Measurements from ENCODE around the gene ITCH.
"Not testable (repeated sequence)": the region's sequence is repeated elsewhere in the genome, so short reads cannot be mapped to it uniquely, and the experiment has no call there.

The ITCH gene

DNA sequence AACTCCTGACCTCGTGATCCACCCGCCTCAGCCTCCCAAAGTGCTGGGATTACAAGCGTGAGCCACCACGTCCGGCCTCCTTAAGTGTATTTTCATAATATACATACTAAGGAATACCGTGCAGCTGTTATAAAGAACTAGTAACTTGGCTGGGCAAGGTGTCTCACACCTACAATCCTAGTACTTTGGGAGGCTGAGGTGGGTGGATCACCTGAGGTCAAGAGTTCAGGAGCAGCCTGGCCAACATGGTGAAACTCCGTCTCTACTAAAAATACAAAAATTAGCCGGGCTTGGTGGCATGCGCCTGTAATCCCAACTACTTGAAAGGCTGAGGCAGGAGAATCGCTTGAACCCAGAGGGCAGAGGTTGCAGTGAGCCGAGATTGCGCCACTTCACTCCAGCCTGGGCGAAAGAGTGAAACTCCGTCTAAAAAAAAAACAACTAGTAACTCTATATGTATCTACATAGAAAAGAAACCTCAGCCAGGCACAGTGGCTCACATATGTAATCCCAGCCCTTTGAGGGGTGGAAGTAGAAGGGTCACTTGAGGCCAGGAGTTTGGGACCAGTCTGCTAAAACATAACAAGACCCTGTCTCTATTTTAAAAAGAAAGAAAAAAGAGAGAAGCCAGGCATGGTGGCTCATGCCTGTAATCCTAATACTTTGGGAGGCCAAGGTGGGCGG is 32.1 kb upstream of the ITCH start:
- H3K4me1 ChIP-seq (ENCODE audit: control insufficient read depth, insufficient read depth, low read length, poor library complexity, severe bottlenecking); H3K27me3 ChIP-seq (replicated peaks; ENCODE audit: control insufficient read depth, insufficient read depth, low read length, poor library complexity, severe bottlenecking); H3K4me3 ChIP-seq (ENCODE audit: insufficient read depth, low read depth, low read length, poor library complexity, severe bottlenecking); H3K9me3 ChIP-seq (ENCODE audit: control insufficient read depth, low read length); H3K27ac ChIP-seq (ENCODE audit: insufficient read depth, low read length, poor library complexity, severe bottlenecking); H3K36me3 ChIP-seq (ENCODE audit: control insufficient read depth, insufficient read depth, low read length); DNase-seq: not testable (repeated sequence)

DNA sequence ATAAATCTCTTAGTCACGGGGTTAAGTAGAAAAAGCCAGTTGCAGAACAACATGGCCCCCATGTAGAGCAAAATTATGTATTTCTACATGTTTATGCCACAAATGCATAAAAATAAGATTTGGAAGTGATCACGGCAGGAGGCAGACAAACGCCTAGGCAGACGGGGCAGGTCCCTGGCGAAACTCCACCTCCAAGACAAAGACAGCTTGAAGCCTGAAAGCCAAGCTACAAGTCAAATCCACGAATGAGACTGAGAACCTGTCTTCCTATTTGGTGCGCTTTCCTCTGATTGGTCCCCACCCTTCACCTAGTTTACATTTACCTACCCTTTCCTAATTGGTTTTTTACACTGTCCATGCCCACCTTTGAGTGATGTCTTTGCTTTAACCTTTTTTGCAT is 31.2 kb upstream of the ITCH start:
- H3K4me1 ChIP-seq (ENCODE audit: control insufficient read depth, insufficient read depth, low read length, poor library complexity, severe bottlenecking), result no peaks in the 10 kb centered on the region
- DNase-seq, result no peak
- no peak overlapping the region for H3K27ac ChIP-seq (ENCODE audit: insufficient read depth, low read length, poor library complexity, severe bottlenecking)
- H3K9me3 ChIP-seq (ENCODE audit: control insufficient read depth, low read length), result no peaks in the 10 kb centered on the region
- no peaks in the 10 kb centered on the region for H3K36me3 ChIP-seq (ENCODE audit: control insufficient read depth, insufficient read depth, low read length)
- no peak overlapping the region for H3K4me3 ChIP-seq (ENCODE audit: insufficient read depth, low read depth, low read length, poor library complexity, severe bottlenecking)
- no peaks in the 10 kb centered on the region for H3K27me3 ChIP-seq (replicated peaks; ENCODE audit: control insufficient read depth, insufficient read depth, low read length, poor library complexity, severe bottlenecking)

DNA sequence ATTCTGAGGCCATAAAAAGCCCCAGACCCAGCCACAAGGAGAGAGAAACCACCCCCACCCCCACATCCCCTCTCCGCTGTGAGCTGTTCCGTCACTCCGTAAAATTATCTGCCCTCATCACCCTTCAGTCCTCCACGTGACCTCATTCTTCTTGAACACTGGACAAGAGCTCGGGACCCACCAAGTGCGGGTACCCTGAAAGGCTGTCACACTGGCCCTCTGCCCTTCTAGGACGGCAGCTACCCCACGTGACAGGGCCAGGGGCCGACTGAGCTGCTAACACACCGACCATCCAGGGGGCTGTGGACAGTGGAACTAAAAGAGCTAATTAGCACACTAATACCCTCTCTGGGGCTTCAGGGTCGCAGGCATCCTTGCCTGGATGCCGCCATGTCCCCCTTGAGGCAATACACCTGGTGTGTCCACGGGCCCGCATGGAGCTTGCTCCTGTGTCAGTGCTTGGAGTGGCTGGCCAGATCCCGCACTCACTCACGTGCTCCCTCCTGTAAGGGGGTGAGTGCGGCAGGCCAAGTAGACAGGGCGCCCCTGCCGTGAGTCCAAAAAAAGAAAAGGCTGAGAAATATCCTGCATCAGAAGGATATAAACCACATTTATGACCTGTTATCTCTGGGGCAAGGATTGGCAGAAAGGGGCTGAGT is 30.7 kb upstream of the ITCH start:
- Histone ChIP-seq H3K9me3 (ENCODE audit: control insufficient read depth, low read length) (no peaks in the 10 kb centered on the region), H3K27me3 (replicated peaks; ENCODE audit: control insufficient read depth, insufficient read depth, low read length, poor library complexity, severe bottlenecking) (no peaks in the 10 kb centered on the region), H3K4me3 (ENCODE audit: insufficient read depth, low read depth, low read length, poor library complexity, severe bottlenecking) (no peak overlapping the region), H3K27ac (ENCODE audit: insufficient read depth, low read length, poor library complexity, severe bottlenecking) (no peak overlapping the region), H3K36me3 (ENCODE audit: control insufficient read depth, insufficient read depth, low read length) (no peaks in the 10 kb centered on the region), H3K4me1 (ENCODE audit: control insufficient read depth, insufficient read depth, low read length, poor library complexity, severe bottlenecking) (no peaks in the 10 kb centered on the region)
- no peak for DNase-seq

DNA sequence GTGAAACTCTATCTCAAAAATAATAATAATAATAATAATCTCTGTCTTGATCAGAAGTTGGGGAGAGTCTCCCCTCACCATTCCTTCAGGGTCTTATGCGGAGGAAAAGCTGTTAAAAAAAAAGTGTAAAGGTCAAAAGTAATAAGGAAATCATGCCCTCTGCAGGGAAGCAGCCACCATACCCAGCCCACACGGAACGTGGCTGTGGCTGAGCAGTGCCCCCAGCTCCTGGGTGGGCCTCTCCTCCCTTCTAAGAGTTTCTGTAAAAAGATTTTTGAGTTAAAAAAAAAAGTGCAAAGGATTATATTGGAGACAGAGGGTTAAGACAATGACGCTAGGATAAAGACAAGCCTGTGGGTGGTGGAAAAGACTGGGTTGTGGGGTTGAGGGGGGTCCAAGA is 29.3 kb upstream of the ITCH start:
- Histone ChIP-seq H3K27ac (ENCODE audit: insufficient read depth, low read length, poor library complexity, severe bottlenecking) (no peak overlapping the region), H3K4me1 (ENCODE audit: control insufficient read depth, insufficient read depth, low read length, poor library complexity, severe bottlenecking) (no peaks in the 10 kb centered on the region), H3K9me3 (ENCODE audit: control insufficient read depth, low read length) (no peaks in the 10 kb centered on the region), H3K4me3 (ENCODE audit: insufficient read depth, low read depth, low read length, poor library complexity, severe bottlenecking) (no peak overlapping the region), H3K36me3 (ENCODE audit: control insufficient read depth, insufficient read depth, low read length) (no peaks in the 10 kb centered on the region), H3K27me3 (replicated peaks; ENCODE audit: control insufficient read depth, insufficient read depth, low read length, poor library complexity, severe bottlenecking) (no peaks in the 10 kb centered on the region)
- no peak for DNase-seq

DNA sequence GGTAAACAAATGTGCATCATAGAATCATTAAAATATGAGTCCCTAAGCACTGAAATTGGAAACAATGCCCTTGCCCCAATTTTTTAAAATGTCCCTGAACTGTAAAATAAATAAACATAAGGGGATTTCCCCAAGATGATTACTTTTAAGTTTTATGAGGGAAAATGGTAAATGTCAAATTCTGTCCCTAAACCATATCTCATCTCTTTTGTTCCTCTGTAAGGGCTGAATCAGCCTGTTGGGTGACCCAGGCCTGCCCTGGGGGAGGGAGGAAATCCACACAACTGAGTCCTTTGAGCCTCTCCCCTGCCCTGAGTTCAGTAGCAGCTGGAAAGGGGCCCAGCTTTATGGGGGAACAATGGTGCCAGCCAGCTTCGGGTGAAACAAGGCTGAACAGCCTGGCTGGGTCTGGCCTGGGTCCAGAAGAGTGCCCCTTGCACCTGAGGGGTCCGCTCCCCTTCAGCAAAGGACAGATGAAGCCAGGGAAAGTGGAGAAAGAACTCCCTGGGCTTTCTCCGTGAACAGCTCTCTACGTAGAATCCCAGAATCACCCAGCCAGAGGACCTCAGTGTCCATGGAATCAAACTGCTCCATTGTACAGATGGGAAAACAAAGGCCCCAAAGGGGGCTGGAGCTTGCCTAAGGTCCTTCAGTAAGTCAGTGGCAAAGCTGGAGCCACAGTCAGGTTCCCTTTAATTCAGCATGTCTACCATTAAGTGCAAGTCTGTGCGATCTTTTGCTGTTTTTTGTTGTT is 28.2 kb upstream of the ITCH start:
- Histone ChIP-seq H3K36me3 (ENCODE audit: control insufficient read depth, insufficient read depth, low read length) (no peaks in the 10 kb centered on the region), H3K4me1 (ENCODE audit: control insufficient read depth, insufficient read depth, low read length, poor library complexity, severe bottlenecking) (no peaks in the 10 kb centered on the region), H3K9me3 (ENCODE audit: control insufficient read depth, low read length) (no peaks in the 10 kb centered on the region)

DNA sequence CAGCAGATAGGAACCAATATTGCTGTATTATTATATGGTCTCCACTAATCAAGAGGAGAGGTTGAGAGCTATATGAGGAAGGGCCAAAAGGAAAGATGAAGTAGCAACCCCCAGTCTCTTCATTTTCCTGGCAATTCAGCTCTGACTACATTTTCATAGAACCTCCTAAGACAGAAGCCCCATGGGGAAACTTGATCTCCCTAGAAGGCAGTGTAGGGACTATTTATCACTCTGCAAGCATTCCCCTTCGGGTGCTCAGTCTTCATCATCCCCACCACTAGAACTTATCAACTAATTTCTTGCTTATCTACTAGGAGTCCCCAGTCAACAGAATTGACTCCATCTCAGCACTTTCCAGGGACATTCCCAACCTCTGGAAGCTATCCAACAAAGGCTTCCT is 25.5 kb upstream of the ITCH start:
- Histone ChIP-seq H3K4me1 (ENCODE audit: control insufficient read depth, insufficient read depth, low read length, poor library complexity, severe bottlenecking) (no peaks in the 10 kb centered on the region), H3K4me3 (ENCODE audit: insufficient read depth, low read depth, low read length, poor library complexity, severe bottlenecking) (no peak overlapping the region), H3K9me3 (ENCODE audit: control insufficient read depth, low read length) (no peaks in the 10 kb centered on the region), H3K36me3 (ENCODE audit: control insufficient read depth, insufficient read depth, low read length) (no peaks in the 10 kb centered on the region), H3K27me3 (replicated peaks; ENCODE audit: control insufficient read depth, insufficient read depth, low read length, poor library complexity, severe bottlenecking) (no peaks in the 10 kb centered on the region), H3K27ac (ENCODE audit: insufficient read depth, low read length, poor library complexity, severe bottlenecking) (no peak overlapping the region)
- DNase-seq, result no peak

More for the DNA sequence above, 28.2 kb upstream of the ITCH start:
- DNase-seq, result no peak
- Histone ChIP-seq H3K4me3 (ENCODE audit: insufficient read depth, low read depth, low read length, poor library complexity, severe bottlenecking) (no peak overlapping the region), H3K27me3 (replicated peaks; ENCODE audit: control insufficient read depth, insufficient read depth, low read length, poor library complexity, severe bottlenecking) (no peaks in the 10 kb centered on the region), H3K27ac (ENCODE audit: insufficient read depth, low read length, poor library complexity, severe bottlenecking) (no peak overlapping the region)

DNA sequence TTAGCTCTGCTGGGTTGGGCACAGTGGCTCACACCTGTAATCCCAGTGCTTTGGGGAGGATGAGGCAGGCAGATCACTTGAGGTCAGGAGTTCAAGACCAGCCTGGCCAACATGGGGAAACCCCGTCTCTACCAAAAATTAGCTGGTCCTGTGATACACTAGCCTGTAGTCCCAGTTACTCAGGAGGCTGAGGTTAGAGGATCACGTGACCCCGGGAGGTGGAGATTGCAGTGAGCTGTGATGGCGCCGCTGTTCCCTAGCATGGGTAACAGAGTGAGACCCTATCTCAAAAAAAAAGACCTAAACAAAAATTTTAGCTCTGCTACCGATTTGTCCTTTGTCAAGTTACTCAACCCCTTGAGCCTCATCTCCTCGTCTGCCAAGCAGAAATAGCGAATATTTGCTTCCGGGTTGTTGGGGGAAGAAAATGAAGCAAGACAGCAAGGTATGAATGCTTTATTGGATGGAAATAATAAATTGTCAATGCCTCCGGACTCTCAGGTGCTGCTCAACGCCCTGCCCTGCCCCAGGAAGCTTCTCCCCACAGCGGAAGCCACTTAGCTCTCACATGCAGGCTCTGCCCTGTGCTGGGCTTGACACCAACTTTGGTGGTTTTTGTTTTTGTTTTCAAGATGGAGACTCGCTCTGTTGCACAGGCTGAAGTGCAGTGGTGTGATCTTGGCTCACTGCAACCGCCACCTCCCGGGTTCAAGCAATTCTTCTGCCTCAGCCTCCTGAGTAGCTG is 24.9 kb upstream of the ITCH start:
- Histone ChIP-seq H3K4me1 (ENCODE audit: control insufficient read depth, insufficient read depth, low read length, poor library complexity, severe bottlenecking) (no peaks in the 10 kb centered on the region), H3K36me3 (ENCODE audit: control insufficient read depth, insufficient read depth, low read length) (no peaks in the 10 kb centered on the region), H3K27ac (ENCODE audit: insufficient read depth, low read length, poor library complexity, severe bottlenecking) (no peak overlapping the region), H3K9me3 (ENCODE audit: control insufficient read depth, low read length) (no peaks in the 10 kb centered on the region), H3K27me3 (replicated peaks; ENCODE audit: control insufficient read depth, insufficient read depth, low read length, poor library complexity, severe bottlenecking) (no peaks in the 10 kb centered on the region), H3K4me3 (ENCODE audit: insufficient read depth, low read depth, low read length, poor library complexity, severe bottlenecking) (no peak overlapping the region)
- DNase-seq, result no peak

DNA sequence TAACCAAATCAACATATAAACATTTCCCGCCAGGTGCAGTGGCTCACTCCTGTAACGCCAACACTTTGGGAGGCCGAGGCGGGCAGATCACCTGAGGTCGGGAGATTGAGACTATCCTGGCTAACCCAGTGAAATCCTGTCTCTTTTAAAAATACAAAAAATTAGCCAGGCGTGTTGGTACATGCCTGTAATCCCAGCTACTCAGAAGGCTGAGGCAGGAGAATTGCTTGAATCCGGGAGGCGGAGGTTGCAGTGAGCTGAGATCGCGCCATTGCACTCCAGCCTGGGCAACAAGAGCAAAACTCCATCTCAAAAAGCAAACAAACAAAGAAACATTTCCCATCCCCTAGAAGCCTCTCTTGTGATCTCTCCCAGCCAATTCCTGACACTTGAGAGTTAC is 22.3 kb upstream of the ITCH start:
- not testable (repeated sequence) for H3K36me3 ChIP-seq (ENCODE audit: control insufficient read depth, insufficient read depth, low read length); H3K9me3 ChIP-seq (ENCODE audit: control insufficient read depth, low read length); H3K27ac ChIP-seq (ENCODE audit: insufficient read depth, low read length, poor library complexity, severe bottlenecking); H3K27me3 ChIP-seq (replicated peaks; ENCODE audit: control insufficient read depth, insufficient read depth, low read length, poor library complexity, severe bottlenecking); H3K4me1 ChIP-seq (ENCODE audit: control insufficient read depth, insufficient read depth, low read length, poor library complexity, severe bottlenecking); H3K4me3 ChIP-seq (ENCODE audit: insufficient read depth, low read depth, low read length, poor library complexity, severe bottlenecking); DNase-seq

DNA sequence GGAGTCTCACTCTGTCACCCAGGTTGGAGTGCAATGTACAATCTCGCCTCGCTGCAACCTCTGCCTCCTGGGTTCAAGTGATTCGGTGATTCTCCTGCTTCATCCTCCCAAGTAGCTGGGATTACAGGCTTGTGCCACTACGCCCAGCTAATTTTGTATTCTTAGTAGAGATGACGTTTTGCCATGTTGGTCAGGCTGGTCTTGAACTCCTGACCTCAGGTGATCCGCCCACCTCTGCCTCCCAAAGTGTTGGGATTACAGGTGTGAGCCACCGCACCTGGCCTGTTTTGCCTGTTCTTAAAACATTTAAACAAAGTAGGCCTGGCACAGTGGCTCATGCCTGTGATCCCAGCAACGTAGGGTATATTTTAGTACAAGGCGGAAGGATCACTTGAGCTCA is 21.9 kb upstream of the ITCH start:
- not testable (repeated sequence) for H3K27me3 ChIP-seq (replicated peaks; ENCODE audit: control insufficient read depth, insufficient read depth, low read length, poor library complexity, severe bottlenecking); H3K4me1 ChIP-seq (ENCODE audit: control insufficient read depth, insufficient read depth, low read length, poor library complexity, severe bottlenecking)

More for the DNA sequence above, 21.9 kb upstream of the ITCH start:
- not testable (repeated sequence) for DNase-seq; H3K9me3 ChIP-seq (ENCODE audit: control insufficient read depth, low read length); H3K36me3 ChIP-seq (ENCODE audit: control insufficient read depth, insufficient read depth, low read length); H3K4me3 ChIP-seq (ENCODE audit: insufficient read depth, low read depth, low read length, poor library complexity, severe bottlenecking); H3K27ac ChIP-seq (ENCODE audit: insufficient read depth, low read length, poor library complexity, severe bottlenecking)

Data from effector memory CD4-positive, alpha-beta T cell (primary cell).